ENCODE data around the gene CEP95.
"Not testable (repeated sequence)": the region's sequence is repeated elsewhere in the genome, so short reads cannot be mapped to it uniquely, and the experiment has no call there.

CEP95 gene

GRCh38 chr17:64575431-64575830, 68.7 kb downstream of the CEP95 start:
- DNase-seq: no peak

GRCh38 chr17:64577025-64577424, 70.2 kb downstream of the CEP95 start:
- DNase-seq: not testable (repeated sequence)

- DNase-seq: no peak
Measured at GRCh38 chr17:64579917-64580316, 73.1 kb downstream of the CEP95 start.

GRCh38 chr17:64580384-64581315, 73.9 kb downstream of the CEP95 start:
- no peak for DNase-seq

- DNase-seq: no peak
Measured at GRCh38 chr17:64583038-64583437, 76.3 kb downstream of the CEP95 start.

GRCh38 chr17:64585146-64585545, 78.4 kb downstream of the CEP95 start:
- DNase-seq: no peak
